ENCODE data around the gene NFKBIE. TPM values are rescaled to one million over a fixed set of nuclear protein-coding genes. Genes with fewer than 3 reads are reported as not detected.

The NFKBIE gene
- total RNA-seq, 4 donors from 2014 or later, result 5.1 to 16.9 (median 13.2) TPM

- Histone ChIP-seq H3K27ac (no peak overlapping the region), H3K36me3 (no peaks in the 10 kb centered on the region), H3K4me1 (no peaks in the 10 kb centered on the region), H3K27me3 (no peaks in the 10 kb centered on the region), H3K9me3 (no peaks in the 10 kb centered on the region), H3K4me3 (replicated peaks in 1 of 3) (no peak overlapping the region)
- TF ChIP-seq, protein P1, sequence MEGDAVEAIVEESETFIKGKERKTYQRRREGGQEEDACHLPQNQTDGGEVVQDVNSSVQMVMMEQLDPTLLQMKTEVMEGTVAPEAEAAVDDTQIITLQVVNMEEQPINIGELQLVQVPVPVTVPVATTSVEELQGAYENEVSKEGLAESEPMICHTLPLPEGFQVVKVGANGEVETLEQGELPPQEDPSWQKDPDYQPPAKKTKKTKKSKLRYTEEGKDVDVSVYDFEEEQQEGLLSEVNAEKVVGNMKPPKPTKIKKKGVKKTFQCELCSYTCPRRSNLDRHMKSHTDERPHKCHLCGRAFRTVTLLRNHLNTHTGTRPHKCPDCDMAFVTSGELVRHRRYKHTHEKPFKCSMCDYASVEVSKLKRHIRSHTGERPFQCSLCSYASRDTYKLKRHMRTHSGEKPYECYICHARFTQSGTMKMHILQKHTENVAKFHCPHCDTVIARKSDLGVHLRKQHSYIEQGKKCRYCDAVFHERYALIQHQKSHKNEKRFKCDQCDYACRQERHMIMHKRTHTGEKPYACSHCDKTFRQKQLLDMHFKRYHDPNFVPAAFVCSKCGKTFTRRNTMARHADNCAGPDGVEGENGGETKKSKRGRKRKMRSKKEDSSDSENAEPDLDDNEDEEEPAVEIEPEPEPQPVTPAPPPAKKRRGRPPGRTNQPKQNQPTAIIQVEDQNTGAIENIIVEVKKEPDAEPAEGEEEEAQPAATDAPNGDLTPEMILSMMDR (IDR thresholded peaks at IDR 0.05), result no peak
- no peak for TF ChIP-seq POLR2A (IDR thresholded peaks at IDR 0.05)
- DNase-seq, result no peak
- 62 to 71% methylated on average over 4 of the region's 4 CpGs for WGBS, 2 donors
- intact Hi-C loops (cut with DNase I), result no loop called here
Observed at GRCh38 chr6:44284867-44285266, 19.5 kb upstream of the NFKBIE start.

DNA sequence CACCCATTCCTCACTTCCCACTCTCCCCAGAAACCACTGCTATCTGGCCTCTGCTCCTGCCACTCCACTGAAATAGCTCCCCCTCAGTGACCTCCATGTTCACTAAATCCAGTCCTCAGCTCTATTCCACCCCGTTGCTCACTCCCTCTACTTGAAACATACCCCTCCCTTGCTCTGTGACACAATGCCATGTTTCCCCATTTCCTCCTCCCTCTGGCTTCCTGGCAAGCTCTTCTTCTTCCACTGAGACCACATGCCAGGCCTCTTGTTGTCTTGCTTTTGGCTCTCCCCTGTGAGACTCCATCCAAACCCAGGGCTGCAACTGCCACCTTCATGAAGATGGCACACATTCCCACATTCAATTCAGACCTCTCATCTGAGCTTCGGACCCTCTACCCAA is 18.8 kb upstream of the NFKBIE start:
- Histone ChIP-seq H3K27me3 (no peaks in the 10 kb centered on the region), H3K9me3 (no peaks in the 10 kb centered on the region), H3K27ac (no peak overlapping the region), H3K4me3 (replicated peaks in 1 of 3) (no peak overlapping the region), H3K36me3 (no peaks in the 10 kb centered on the region), H3K4me1 (no peaks in the 10 kb centered on the region)
- no peak for DNase-seq
- intact Hi-C loops (cut with DNase I), result no loop called here
- TF ChIP-seq, protein P1 (IDR thresholded peaks at IDR 0.05), result no peak
- no peak for TF ChIP-seq POLR2A (IDR thresholded peaks at IDR 0.05)
- 54 to 59% methylated on average over 2 of the region's 2 CpGs for WGBS, 2 donors

DNA sequence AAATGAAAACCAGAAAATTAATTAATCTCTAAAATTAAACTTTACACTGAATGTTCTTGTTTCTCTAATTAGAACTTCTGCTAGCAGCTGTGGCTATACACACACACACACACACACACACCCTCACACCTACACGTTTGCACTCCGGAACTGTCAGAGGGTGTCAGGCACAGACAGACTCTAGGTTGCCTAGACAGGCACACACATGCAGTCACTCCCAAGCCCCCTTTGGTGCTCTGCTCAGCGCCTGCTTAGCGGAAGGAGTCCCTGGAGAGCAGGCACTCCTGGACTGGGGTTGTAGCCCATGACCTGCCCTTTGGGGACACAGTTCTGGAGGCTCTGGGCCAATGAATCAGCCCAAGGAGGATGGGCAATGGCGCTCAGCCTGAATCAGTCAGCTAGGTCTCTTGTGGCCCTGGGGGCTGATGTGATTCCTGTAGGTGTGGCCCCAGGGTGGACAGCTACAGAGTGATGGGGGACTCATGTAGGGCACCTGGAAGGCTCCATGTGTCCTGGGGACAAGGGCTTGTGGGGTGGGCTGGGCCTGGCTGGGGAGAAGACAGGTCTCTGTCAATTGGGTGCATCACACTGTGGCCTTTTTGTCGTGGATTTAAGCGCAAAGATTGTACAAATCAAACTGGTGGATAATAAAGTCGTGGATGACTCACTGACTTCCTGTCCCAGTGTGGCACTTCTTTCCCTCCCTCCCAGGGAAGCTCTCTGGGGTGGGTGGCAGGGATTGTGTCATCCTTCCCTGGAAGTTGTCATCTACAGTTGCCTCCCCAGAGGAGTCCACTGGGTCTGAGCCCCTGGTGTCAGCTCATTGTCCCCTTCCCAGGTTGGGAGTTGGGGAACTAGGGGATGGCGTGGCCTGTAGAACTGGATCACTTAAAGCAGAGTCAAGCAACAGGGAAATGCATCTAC is 13.7 kb upstream of the NFKBIE start:
- DNase-seq, result no peak
- peaks cover 10% of the 10 kb centered on the region for H3K27me3 ChIP-seq
- intact Hi-C loops (cut with DNase I), result no loop called here
- H3K4me1 ChIP-seq, result peaks cover 0 to 9% of the 10 kb centered on the region in 2 donors
- no peak for TF ChIP-seq POLR2A (IDR thresholded peaks at IDR 0.05)
- 76% methylated on average over 9 of the region's 9 CpGs for WGBS, 2 donors
- H3K4me3 ChIP-seq (replicated peaks in 1 of 3), result no peak overlapping the region
- no peaks in the 10 kb centered on the region for H3K36me3 ChIP-seq
- H3K9me3 ChIP-seq, result no peaks in the 10 kb centered on the region
- H3K27ac ChIP-seq, result no peak overlapping the region

DNA sequence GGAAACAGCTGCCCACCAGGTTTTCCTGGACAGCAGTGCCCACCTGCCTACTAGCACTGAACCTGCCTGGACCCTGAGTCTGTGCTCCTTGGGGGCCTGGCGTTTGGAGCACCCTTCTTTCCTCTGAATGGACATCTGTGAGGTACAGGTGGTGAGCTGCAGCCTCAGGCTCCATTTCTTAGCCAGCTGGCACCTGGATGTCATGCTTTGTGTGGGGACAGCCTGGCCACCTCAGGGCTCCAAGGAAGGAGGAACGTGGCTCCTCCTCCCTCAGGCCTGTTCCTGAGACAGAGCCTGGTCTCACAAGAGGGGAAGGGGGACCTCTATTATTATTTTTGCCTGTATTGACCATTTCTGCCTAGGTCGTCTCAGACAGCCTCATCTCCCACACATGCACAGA is 13.0 kb upstream of the NFKBIE start:
- Histone ChIP-seq H3K4me3 (replicated peaks in 1 of 3) (no peak overlapping the region), H3K27me3 (peaks cover 10% of the 10 kb centered on the region), H3K4me1 (peaks cover 0 to 9% of the 10 kb centered on the region in 2 donors), H3K36me3 (no peaks in the 10 kb centered on the region), H3K9me3 (no peaks in the 10 kb centered on the region), H3K27ac (no peak overlapping the region)
- intact Hi-C loops (cut with DNase I), result no loop called here
- no peak for TF ChIP-seq POLR2A (IDR thresholded peaks at IDR 0.05)
- TF ChIP-seq, protein P1 (IDR thresholded peaks at IDR 0.05), result no peak
- 67 to 75% methylated on average over 2 to 3 of the region's 3 CpGs for WGBS, 2 donors
- no peak for DNase-seq

GRCh38 chr6:44277763-44278162 is 12.4 kb upstream of the NFKBIE start:
- DNase-seq, result no peak
- intact Hi-C loops (cut with DNase I), result no loop called here
- Histone ChIP-seq H3K9me3 (no peaks in the 10 kb centered on the region), H3K36me3 (no peaks in the 10 kb centered on the region), H3K27ac (no peak overlapping the region), H3K4me3 (replicated peaks in 1 of 3) (no peak overlapping the region), H3K4me1 (peaks cover 0 to 9% of the 10 kb centered on the region in 2 donors), H3K27me3 (peaks cover 10% of the 10 kb centered on the region)
- TF ChIP-seq POLR2A (IDR thresholded peaks at IDR 0.05), result no peak
- TF ChIP-seq, protein P1 (IDR thresholded peaks at IDR 0.05), result no peak
- 74 to 82% methylated on average over 7 of the region's 7 CpGs for WGBS, 2 donors

Measured in thyroid gland (tissue), 4 donors.